Testis (tissue), 3 donors: Measurements from ENCODE around the gene CARD10. TPM values are rescaled to one million over a fixed set of nuclear protein-coding genes. Genes with fewer than 3 reads are reported as not detected.

Experiments
- DNase-seq: peaks from one replicate; pipeline ENCODE4 v3.0.0-alpha.2; 2019
- H3K27ac ChIP-seq, 2 donors: fragments of 200-600 bp; sonication (generic); one replicate each; pipeline ENCODE4 v1.5.1; 2019
- H3K27me3 ChIP-seq: fragments of 200-600 bp; sonication (generic); one replicate; pipeline ENCODE4 v1.5.1; 2019
- H3K36me3 ChIP-seq: fragments of 200-600 bp; sonication (generic); one replicate; pipeline ENCODE4 v1.5.1; 2017; ENCODE audit warnings: low read depth; ENCODE audit errors: missing control alignments
- H3K4me1 ChIP-seq: fragments of 200-600 bp; sonication (generic); one replicate; pipeline ENCODE4 v1.5.1; 2019
- H3K4me3 ChIP-seq, 2 donors: fragments of 200-600 bp; sonication (generic); one replicate each; pipeline ENCODE4 v1.5.1; 2017 to 2019
- H3K9me3 ChIP-seq: fragments of 200-600 bp; sonication (generic); one replicate; pipeline ENCODE4 v1.5.1; 2017
- POLR2A ChIP-seq: fragments of 450-650 bp; IDR thresholded peaks from one replicate; pipeline ENCODE4 v1.6.1; 2017; ENCODE audit warnings: antibody characterized with exemption, mild to moderate bottlenecking, moderate library complexity
- WGBS, 2 donors: methylation state at CpG; one replicate each; pipeline ENCODE4 v1.1.5; 2018; 5-methylcytosine and 5-hydroxymethylcytosine counted together
- intact Hi-C: fragments of 100-400 bp; cut with DNase I; formaldehyde crosslinking; loops from one replicate; pipeline ENCODE4 v1.15.1; 2023; ENCODE audit warnings: low total_unique reads
- polyA plus RNA-seq: library from polyadenylated mRNA; stranded (reverse); fragments of 350-450 nt; fragmentation: Illumina TruSeq; extraction: RNeasy Lipid Tissue Mini Kit (QIAGEN cat#74804); gene quantifications from one replicate; pipeline ENCODE4 v1.2.3, GENCODE V29; 2014; ENCODE audit warnings: low read depth, low replicate concordance; ENCODE audit not compliant: insufficient read depth
- total RNA-seq, 2 donors: library from RNA; depleted of rRNA; stranded (reverse); fragments of >200 nt; gene quantifications; one replicate each; pipeline ENCODE4 v1.2.3, GENCODE V29; 2016
- TF ChIP-seq, protein P1 (sequence below), 3 experiments: fragments of 450-650 bp in 2 of 3; fragments of 200-600 bp in 1 of 3; sonication (generic) in 1 of 3; IDR thresholded peaks; one replicate each; pipeline ENCODE4 v1.5.1; 2016 to 2019; ENCODE audit warnings: antibody characterized with exemption in 3 of 3, mild to moderate bottlenecking in 2 of 3, moderate library complexity in 1 of 3

CARD10 gene
- total and polyA plus RNA-seq, 3 donors from 2014 or later: 42.6 to 113 (median 89.8) TPM

DNA sequence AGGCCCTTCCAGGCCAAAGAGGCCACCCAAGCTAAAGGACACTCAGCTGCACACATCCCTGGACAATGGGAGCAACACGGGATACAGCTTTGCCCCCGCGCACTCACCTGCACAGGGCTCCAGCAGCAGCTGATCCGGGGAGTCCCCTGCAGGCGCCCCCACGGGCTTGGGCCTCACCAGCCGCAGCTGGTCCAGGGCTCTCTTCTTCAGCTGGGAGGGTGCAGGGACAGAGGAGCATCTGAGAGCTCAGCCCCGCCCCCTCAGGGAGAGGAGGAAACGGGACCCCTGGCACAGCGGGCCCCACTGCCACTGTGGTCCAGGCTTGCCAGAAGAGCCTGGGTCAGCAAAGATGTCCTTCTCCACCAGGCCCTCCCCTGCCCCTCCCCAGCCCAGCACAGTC, 25.2 kb downstream of the CARD10 start:
- no peaks in the 10 kb centered on the region for H3K27me3 ChIP-seq
- no peak overlapping the region for H3K4me3 ChIP-seq
- H3K27ac ChIP-seq: no peak overlapping the region
- TF ChIP-seq POLR2A: no peak
- TF ChIP-seq, protein P1, sequence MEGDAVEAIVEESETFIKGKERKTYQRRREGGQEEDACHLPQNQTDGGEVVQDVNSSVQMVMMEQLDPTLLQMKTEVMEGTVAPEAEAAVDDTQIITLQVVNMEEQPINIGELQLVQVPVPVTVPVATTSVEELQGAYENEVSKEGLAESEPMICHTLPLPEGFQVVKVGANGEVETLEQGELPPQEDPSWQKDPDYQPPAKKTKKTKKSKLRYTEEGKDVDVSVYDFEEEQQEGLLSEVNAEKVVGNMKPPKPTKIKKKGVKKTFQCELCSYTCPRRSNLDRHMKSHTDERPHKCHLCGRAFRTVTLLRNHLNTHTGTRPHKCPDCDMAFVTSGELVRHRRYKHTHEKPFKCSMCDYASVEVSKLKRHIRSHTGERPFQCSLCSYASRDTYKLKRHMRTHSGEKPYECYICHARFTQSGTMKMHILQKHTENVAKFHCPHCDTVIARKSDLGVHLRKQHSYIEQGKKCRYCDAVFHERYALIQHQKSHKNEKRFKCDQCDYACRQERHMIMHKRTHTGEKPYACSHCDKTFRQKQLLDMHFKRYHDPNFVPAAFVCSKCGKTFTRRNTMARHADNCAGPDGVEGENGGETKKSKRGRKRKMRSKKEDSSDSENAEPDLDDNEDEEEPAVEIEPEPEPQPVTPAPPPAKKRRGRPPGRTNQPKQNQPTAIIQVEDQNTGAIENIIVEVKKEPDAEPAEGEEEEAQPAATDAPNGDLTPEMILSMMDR (IDR thresholded peaks at IDR 0.05): no peak
- intact Hi-C loops: no loop called here
- H3K36me3 ChIP-seq: no peaks in the 10 kb centered on the region
- H3K9me3 ChIP-seq: no peaks in the 10 kb centered on the region
- 90 to 100% methylated on average over 2 to 10 of the region's 10 CpGs for WGBS, 2 donors
- no peak for DNase-seq
- H3K4me1 ChIP-seq: peaks cover 2% of the 10 kb centered on the region

DNA sequence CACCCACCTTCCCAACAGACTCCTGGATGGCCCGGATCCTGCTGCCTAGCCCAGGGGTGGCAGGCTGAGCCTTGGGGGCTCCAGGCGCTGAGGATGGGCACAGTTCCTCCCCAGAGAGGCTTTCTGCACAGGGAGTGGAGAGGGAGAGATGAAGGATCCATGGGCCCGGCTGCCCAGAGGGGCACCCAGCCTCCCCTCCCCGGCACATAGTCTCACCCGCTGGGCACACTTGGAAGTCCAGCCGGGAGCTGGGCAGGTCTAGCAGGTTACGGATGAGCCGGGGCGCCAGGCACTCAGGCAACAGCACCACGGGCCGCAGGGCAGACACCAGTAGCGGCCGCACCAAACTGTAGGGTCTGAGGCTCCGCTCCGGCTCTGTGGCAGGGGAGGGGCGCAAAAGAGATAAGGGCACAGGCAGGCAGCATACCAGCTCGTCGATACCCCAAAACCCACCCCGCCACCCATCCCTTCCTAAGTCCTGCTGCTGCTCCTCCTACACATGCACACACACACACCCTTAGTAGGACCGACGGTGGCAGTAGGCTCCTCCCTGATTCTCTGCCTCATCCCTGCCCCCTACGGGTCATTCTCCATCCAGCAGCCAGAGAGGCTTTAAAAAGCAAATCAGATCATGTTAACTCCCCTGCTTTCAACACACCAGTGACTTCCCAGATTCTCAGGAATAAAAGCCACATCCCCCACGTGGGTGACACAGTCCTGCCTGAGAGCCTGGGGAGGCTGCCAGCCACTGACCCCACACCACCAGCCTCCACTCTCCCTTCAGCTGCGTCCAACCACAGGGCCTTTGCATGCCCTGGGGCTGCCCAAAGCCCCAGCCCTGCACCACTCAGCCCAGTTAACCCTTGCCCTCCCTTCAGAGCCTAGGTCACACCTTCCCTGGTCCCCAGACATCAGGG, 26.5 kb downstream of the CARD10 start:
- WGBS, 2 donors: 74 to 77% methylated on average over 20 to 24 of the region's 24 CpGs
- no peaks in the 10 kb centered on the region for H3K4me1 ChIP-seq
- no peak overlapping the region for H3K27ac ChIP-seq
- peak; percentile 68 for DNase-seq
- no peaks in the 10 kb centered on the region for H3K27me3 ChIP-seq
- no peak for TF ChIP-seq POLR2A
- TF ChIP-seq, protein P1 (IDR thresholded peaks at IDR 0.05): peak in 2 of 3 experiments; percentile 16 to 27
- no peaks in the 10 kb centered on the region for H3K36me3 ChIP-seq
- no peaks in the 10 kb centered on the region for H3K9me3 ChIP-seq
- intact Hi-C loops: no loop called here
- no peak overlapping the region for H3K4me3 ChIP-seq

GRCh38 chr22:37491559-37492427, 27.4 kb downstream of the CARD10 start:
- H3K27me3 ChIP-seq: no peaks in the 10 kb centered on the region
- H3K36me3 ChIP-seq: no peaks in the 10 kb centered on the region
- intact Hi-C loops: no loop called here
- no peak for DNase-seq
- no peaks in the 10 kb centered on the region for H3K9me3 ChIP-seq
- 84 to 88% methylated on average over 15 to 19 of the region's 22 CpGs for WGBS, 2 donors
- no peak overlapping the region for H3K4me3 ChIP-seq
- H3K4me1 ChIP-seq: no peaks in the 10 kb centered on the region
- H3K27ac ChIP-seq: no peak overlapping the region
- no peak for TF ChIP-seq POLR2A
- TF ChIP-seq, protein P1 (IDR thresholded peaks at IDR 0.05): no peak

- WGBS, 2 donors: 92 to 98% methylated on average over 7 to 16 of the region's 16 CpGs
- Histone ChIP-seq H3K9me3 (no peaks in the 10 kb centered on the region), H3K36me3 (no peaks in the 10 kb centered on the region), H3K27ac (no peak overlapping the region), H3K27me3 (no peaks in the 10 kb centered on the region), H3K4me3 (no peak overlapping the region), H3K4me1 (peaks cover 5% of the 10 kb centered on the region)
- TF ChIP-seq, protein P1 (IDR thresholded peaks at IDR 0.05): no peak
- no peak for TF ChIP-seq POLR2A
- DNase-seq: no peak
- intact Hi-C loops: no loop called here
These were observed 28.1 kb downstream of the CARD10 start for GRCh38 chr22:37491106-37491505.
